Stomach (tissue), 4 donors: ENCODE results near the gene LGALS14.

Source experiments
- CTCF ChIP-seq, 7 experiments: fragments of 450-650 bp in 4 of 7; fragments of 200-600 bp in 3 of 7; sonication (generic) in 3 of 7; IDR thresholded peaks; one replicate each; pipeline ENCODE4 v1.5.1; 2016 to 2019; ENCODE audit warnings: antibody characterized with exemption in 7 of 7, control low read depth in 2 of 7, mild to moderate bottlenecking in 1 of 7
- POLR2A ChIP-seq, 4 donors: fragments of 450-650 bp; IDR thresholded peaks; one replicate each; pipeline ENCODE4 v1.6.1; 2016; ENCODE audit warnings: antibody characterized with exemption in 4 of 4, control low read depth in 2 of 4, mild to moderate bottlenecking in 1 of 4, moderate library complexity in 1 of 4
- POLR2AphosphoS5 ChIP-seq, 3 donors: sonication (generic); formaldehyde crosslinking; IDR thresholded peaks; one replicate each; pipeline ENCODE4 v1.6.1; 2016; ENCODE audit warnings: antibody characterized with exemption in 3 of 3

- TF ChIP-seq POLR2A (IDR thresholded peaks at IDR 0.05) (no peak), CTCF (IDR thresholded peaks at IDR 0.05) (no peak), POLR2AphosphoS5 (IDR thresholded peaks at IDR 0.05) (no peak)
These were observed 43.6 kb upstream of the LGALS14 start for GRCh38 chr19:39660661-39661060.
